ENCODE results near the gene CDC20. TPM values are rescaled to one million over a fixed set of nuclear protein-coding genes. Genes with fewer than 3 reads are reported as not detected.

CDC20 gene
- total and polyA plus RNA-seq, 2 donors (not counting 1 experiment from before 2014, with no cell fraction given), result 1.1 to 1.5 TPM

- DNase-seq, result no peak
- Histone ChIP-seq H3K9ac (ENCODE audit: low read length) (no peak overlapping the region), H3K9me3 (ENCODE audit: control extremely low read depth in 1 of 3, control insufficient read depth in 2 of 3, insufficient read depth in 1 of 3, low read length in 2 of 3) (no peaks in the 10 kb centered on the region), H3K27ac (ENCODE audit: low read length in 2 of 2) (no peak overlapping the region), H3K4me3 (ENCODE audit: control extremely low read depth in 1 of 5, extremely low read depth in 1 of 5, insufficient read depth in 1 of 5, low read depth in 2 of 5, low read length in 4 of 5) (no peak overlapping the region), H4K20me1 (ENCODE audit: control insufficient read depth, insufficient read depth, low read length, poor library complexity, severe bottlenecking) (peaks cover 5% of the 10 kb centered on the region), H3K36me3 (replicated peaks in 1 of 2; ENCODE audit: control extremely low read depth in 1 of 2, control insufficient read depth in 1 of 2, extremely low read depth in 1 of 2, insufficient read depth in 2 of 2, low read length in 1 of 2) (peaks cover 1 to 36% of the 10 kb centered on the region in 2 experiments), H3K79me2 (ENCODE audit: control insufficient read depth, insufficient read depth, low read length) (no peaks in the 10 kb centered on the region), H3K27me3 (replicated peaks in 1 of 4; ENCODE audit: control extremely low read depth in 1 of 4, control insufficient read depth in 3 of 4, insufficient read depth in 4 of 4, low read length in 3 of 4) (no peaks in the 10 kb centered on the region), H3K4me1 (ENCODE audit: control insufficient read depth in 2 of 2, insufficient read depth in 2 of 2, low read length in 2 of 2) (no peaks in the 10 kb centered on the region), H2AFZ (ENCODE audit: insufficient read depth, low read depth, low read length, poor library complexity, severe bottlenecking) (no peak overlapping the region), H3K4me2 (replicated peaks; ENCODE audit: low read depth, low read length, poor library complexity, severe bottlenecking) (no peak overlapping the region)
- H3K27me3 Mint-ChIP-seq, result no peaks in the 10 kb centered on the region
- H3K27ac Mint-ChIP-seq, result no peak overlapping the region
- intact Hi-C loops (cut with micrococcal nuclease), result no loop called here
- H3K4me3 Mint-ChIP-seq, result no peak overlapping the region
- no peak for ATAC-seq (ENCODE audit: low read depth)
- H3K4me1 Mint-ChIP-seq, result peaks cover 3% of the 10 kb centered on the region
- TF ChIP-seq EZH2 (IDR thresholded peaks at IDR 0.05; ENCODE audit: borderline replicate concordance, insufficient read depth, low read depth, low read length, poor library complexity, severe bottlenecking), result no peak
- no peak for TF ChIP-seq CTCF (IDR thresholded peaks at IDR 0.05)
- WGBS (ENCODE audit: insufficient coverage), result no CpG with 5 or more reads among the region's 3 CpGs
- POLR2A ChIA-PET, result interaction anchor here (0.7 kb wide), 2 partner anchors 20 to 47 kb away, joined by 4 to 5 read pairs; no protein-coding TSS in a partner anchor
- CTCF ChIA-PET, result interaction anchor here (7.9 kb wide), 1 partner anchor 182 kb away, joined by 332 read pairs; no protein-coding TSS in a partner anchor
- H3K9me3 Mint-ChIP-seq (ENCODE audit: insufficient read depth), result no peaks in the 10 kb centered on the region
Measured at GRCh38 chr1:43410571-43410970, 51.8 kb downstream of the CDC20 start.

Other genes starting within 250 kb of the CDC20 start
- gene EBNA1BP2, start 186.7 kb upstream of the CDC20 start, total RNA-seq, result 25.9 and 27.4 TPM in 2 replicates
- 10.1 and 11.4 TPM in 2 replicates for gene EBNA1BP2, start 186.7 kb upstream of the CDC20 start, polyA plus RNA-seq
- 0.15 and 0.44 TPM in 2 replicates for gene CFAP57, start 186.7 kb upstream of the CDC20 start, total RNA-seq
- 0.07 and 0.16 TPM in 2 replicates for gene CFAP57, start 186.7 kb upstream of the CDC20 start, polyA plus RNA-seq
- not detected in 2 replicates for gene TMEM125, start 89.0 kb upstream of the CDC20 start, total RNA-seq
- gene TMEM125, start 89.0 kb upstream of the CDC20 start, polyA plus RNA-seq, result 0.10 TPM in 1 of 2 replicates, not detected in the other
- not detected in 2 replicates for gene C1orf210, start 73.4 kb upstream of the CDC20 start, total RNA-seq
- gene C1orf210, start 73.4 kb upstream of the CDC20 start, polyA plus RNA-seq, result not detected in 2 replicates
- gene TIE1, start 58.0 kb upstream of the CDC20 start, total RNA-seq, result 0.10 TPM in 1 of 2 replicates, not detected in the other
- gene TIE1, start 58.0 kb upstream of the CDC20 start, polyA plus RNA-seq, result 0.04 TPM in 1 of 2 replicates, not detected in the other
- not detected in 2 replicates for gene MPL, start 21.2 kb upstream of the CDC20 start, total RNA-seq
- gene MPL, start 21.2 kb upstream of the CDC20 start, polyA plus RNA-seq, result not detected in 2 replicates
- gene ELOVL1, start 9.0 kb downstream of the CDC20 start, total RNA-seq, result 65.4 and 66.6 TPM in 2 replicates
- 78.8 and 98.5 TPM in 2 replicates for gene ELOVL1, start 9.0 kb downstream of the CDC20 start, polyA plus RNA-seq
- gene MED8, start 30.8 kb downstream of the CDC20 start, total RNA-seq, result 30.0 and 31.8 TPM in 2 replicates
- gene MED8, start 30.8 kb downstream of the CDC20 start, polyA plus RNA-seq, result 9.9 and 12.0 TPM in 2 replicates
- gene SZT2, start 30.9 kb downstream of the CDC20 start, total RNA-seq, result 193 and 197 TPM in 2 replicates
- 34.5 and 41.4 TPM in 2 replicates for gene SZT2, start 30.9 kb downstream of the CDC20 start, polyA plus RNA-seq
- 26.5 and 29.0 TPM in 2 replicates for gene HYI, start 95.0 kb downstream of the CDC20 start, total RNA-seq
- 10.5 and 21.0 TPM in 2 replicates for gene HYI, start 95.0 kb downstream of the CDC20 start, polyA plus RNA-seq
- 0.07 and 0.22 TPM in 2 replicates for gene PTPRF, start 171.9 kb downstream of the CDC20 start, total RNA-seq
- gene PTPRF, start 171.9 kb downstream of the CDC20 start, polyA plus RNA-seq, result 0.12 and 0.13 TPM in 2 replicates